Calu3 (cell line): ENCODE measurements around the gene PPP3R1. TPM values are rescaled to one million over a fixed set of nuclear protein-coding genes. Genes with fewer than 3 reads are reported as not detected.

Experiments
- BruUV-seq: library from RNA; stranded (reverse); fragments of 400-500 nt; replicated peaks from 2 replicates; lab custom pipeline; 2021; lab: Mats Ljungman, UMichigan
- CTCF ChIA-PET: fragments of 300-600 bp; sonication (Branson Sonifier 250); formaldehyde crosslinking; loops from one replicate; lab custom pipeline; 2022; ENCODE audit warnings: antibody characterized with exemption; lab: Charles Lee
- DNase-seq: peaks from one replicate; pipeline ENCODE4 v3.0.0; 2022
- H3K27ac Mint-ChIP-seq: one replicate; pipeline ENCODE4 v1.8.0; 2022; ENCODE audit warnings: mixed read lengths; ENCODE audit not compliant: unreplicated experiment
- H3K27me3 Mint-ChIP-seq: one replicate; pipeline ENCODE4 v1.8.0; 2022; ENCODE audit warnings: mixed read lengths; ENCODE audit not compliant: unreplicated experiment
- H3K36me3 Mint-ChIP-seq: one replicate; pipeline ENCODE4 v1.8.0; 2022; ENCODE audit warnings: mild to moderate bottlenecking, moderate library complexity, mixed read lengths; ENCODE audit not compliant: insufficient read depth, unreplicated experiment
- H3K4me1 Mint-ChIP-seq: one replicate; pipeline ENCODE4 v1.8.0; 2022; ENCODE audit warnings: mild to moderate bottlenecking, low read depth, mixed read lengths; ENCODE audit not compliant: unreplicated experiment
- H3K4me3 Mint-ChIP-seq: one replicate; pipeline ENCODE4 v1.8.0; 2022; ENCODE audit warnings: mild to moderate bottlenecking, low read depth, moderate library complexity, mixed read lengths; ENCODE audit not compliant: unreplicated experiment
- H3K9me3 Mint-ChIP-seq: one replicate; pipeline ENCODE4 v1.8.0; 2022; ENCODE audit warnings: low read depth, mixed read lengths; ENCODE audit not compliant: unreplicated experiment
- intact Hi-C: fragments of 100-400 bp; cut with micrococcal nuclease; formaldehyde crosslinking; loops from one replicate; pipeline ENCODE4 v1.10.0; 2022; ENCODE audit not compliant: unreplicated experiment
- total RNA-seq: library from RNA; stranded (reverse); gene quantifications from 2 replicates; pipeline ENCODE4 v1.2.3, GENCODE V29; 2022
- TF ChIP-seq, protein P1 (sequence below): fragments of 200-600 bp; IDR thresholded peaks from one replicate; pipeline ENCODE4 v1.8.0; 2022; ENCODE audit warnings: antibody characterized with exemption; ENCODE audit not compliant: unreplicated experiment

Gene PPP3R1
- total RNA-seq, 1 experiment from 2014 or later = 63.4 TPM

DNA sequence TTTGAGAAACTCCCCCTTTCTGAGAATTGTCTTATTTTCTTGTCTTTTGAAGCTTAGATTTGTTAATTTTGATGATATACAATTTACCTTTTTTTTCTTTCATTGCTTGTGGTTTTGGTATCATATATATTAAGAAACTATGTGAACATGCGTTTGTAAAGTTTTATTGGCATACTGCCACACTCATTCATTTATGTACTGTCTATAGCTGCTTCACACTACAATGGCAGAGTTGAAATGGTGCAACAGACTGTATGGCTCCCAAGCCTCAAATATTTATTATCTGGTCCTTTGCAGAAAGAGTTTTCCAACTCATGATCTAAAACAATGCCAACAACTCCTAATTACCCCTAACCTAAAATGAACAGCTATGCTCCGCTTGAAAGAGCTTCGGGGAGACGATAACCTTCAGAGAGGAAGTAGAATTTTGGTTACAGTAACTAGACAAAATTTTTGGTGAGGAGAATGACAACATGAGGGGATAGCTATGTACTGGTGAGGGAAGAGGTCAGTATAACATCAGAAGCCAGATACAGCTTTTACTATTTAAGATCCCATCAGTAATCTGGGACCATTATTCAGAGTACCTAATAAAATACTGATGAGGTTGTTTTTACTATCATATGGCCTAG, 16.1 kb downstream of the PPP3R1 start:
- no peaks in the 10 kb centered on the region for H3K36me3 Mint-ChIP-seq
- no peak overlapping the region for H3K27ac Mint-ChIP-seq
- TF ChIP-seq, protein P1, sequence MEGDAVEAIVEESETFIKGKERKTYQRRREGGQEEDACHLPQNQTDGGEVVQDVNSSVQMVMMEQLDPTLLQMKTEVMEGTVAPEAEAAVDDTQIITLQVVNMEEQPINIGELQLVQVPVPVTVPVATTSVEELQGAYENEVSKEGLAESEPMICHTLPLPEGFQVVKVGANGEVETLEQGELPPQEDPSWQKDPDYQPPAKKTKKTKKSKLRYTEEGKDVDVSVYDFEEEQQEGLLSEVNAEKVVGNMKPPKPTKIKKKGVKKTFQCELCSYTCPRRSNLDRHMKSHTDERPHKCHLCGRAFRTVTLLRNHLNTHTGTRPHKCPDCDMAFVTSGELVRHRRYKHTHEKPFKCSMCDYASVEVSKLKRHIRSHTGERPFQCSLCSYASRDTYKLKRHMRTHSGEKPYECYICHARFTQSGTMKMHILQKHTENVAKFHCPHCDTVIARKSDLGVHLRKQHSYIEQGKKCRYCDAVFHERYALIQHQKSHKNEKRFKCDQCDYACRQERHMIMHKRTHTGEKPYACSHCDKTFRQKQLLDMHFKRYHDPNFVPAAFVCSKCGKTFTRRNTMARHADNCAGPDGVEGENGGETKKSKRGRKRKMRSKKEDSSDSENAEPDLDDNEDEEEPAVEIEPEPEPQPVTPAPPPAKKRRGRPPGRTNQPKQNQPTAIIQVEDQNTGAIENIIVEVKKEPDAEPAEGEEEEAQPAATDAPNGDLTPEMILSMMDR = no peak
- DNase-seq = no peak
- no peak overlapping the region for H3K4me3 Mint-ChIP-seq
- CTCF ChIA-PET = no interaction called here
- H3K27me3 Mint-ChIP-seq = no peaks in the 10 kb centered on the region
- no peaks in the 10 kb centered on the region for H3K9me3 Mint-ChIP-seq
- intact Hi-C loops = loop anchor here (5.0 kb wide), 1 partner anchor 44 kb away; no protein-coding TSS in a partner anchor
- BruUV-seq = no TSS peak
- H3K4me1 Mint-ChIP-seq = peaks cover 41% of the 10 kb centered on the region

DNA sequence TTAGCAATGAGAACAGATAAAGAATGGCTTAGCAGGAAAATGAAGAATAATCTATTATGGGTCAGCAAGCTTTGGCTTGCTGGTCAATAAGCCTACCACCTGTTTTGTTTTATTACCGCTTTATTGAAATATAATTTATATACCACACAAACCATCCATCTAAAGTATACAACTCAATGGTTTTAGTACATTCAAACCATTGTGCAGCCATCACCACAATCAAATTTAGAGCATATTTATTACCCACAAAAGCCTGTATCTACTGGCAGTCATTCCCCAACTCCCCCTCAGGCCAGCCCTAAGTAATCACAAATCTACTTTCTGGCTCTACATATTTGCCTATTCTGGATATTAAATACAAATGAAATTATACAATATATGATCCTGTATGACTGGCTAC, 17.2 kb downstream of the PPP3R1 start:
- Mint-ChIP-seq H3K36me3 (peaks cover 6% of the 10 kb centered on the region), H3K27ac (no peak overlapping the region), H3K4me1 (peaks cover 43% of the 10 kb centered on the region), H3K27me3 (no peaks in the 10 kb centered on the region), H3K4me3 (no peak overlapping the region), H3K9me3 (no peaks in the 10 kb centered on the region)
- DNase-seq = no peak
- TF ChIP-seq, protein P1 = no peak
- intact Hi-C loops = loop anchor here (5.0 kb wide), 1 partner anchor 43 kb away; no protein-coding TSS in a partner anchor
- CTCF ChIA-PET = no interaction called here
- BruUV-seq = no TSS peak

DNA sequence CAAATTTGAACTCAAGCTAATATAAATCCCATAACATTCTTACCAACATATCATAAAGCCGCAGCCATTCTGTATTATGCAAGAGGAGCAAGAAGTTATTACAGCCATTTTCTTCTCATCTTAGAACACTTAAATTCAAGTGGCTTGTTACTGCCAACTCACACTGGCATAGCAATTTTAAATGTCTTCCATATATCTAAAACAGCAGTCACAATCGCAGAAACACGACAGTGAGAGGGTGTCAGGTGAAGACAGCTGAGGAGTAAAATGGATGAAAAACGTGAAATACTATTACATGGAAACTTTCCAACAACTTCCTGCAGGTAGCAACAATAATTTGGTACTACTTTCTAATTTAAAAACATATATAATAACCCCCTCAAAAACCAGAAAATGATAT, 17.9 kb downstream of the PPP3R1 start:
- Mint-ChIP-seq H3K36me3 (peaks cover 6% of the 10 kb centered on the region), H3K4me1 (peaks cover 41% of the 10 kb centered on the region), H3K9me3 (no peaks in the 10 kb centered on the region), H3K27ac (no peak overlapping the region), H3K27me3 (no peaks in the 10 kb centered on the region), H3K4me3 (no peak overlapping the region)
- TF ChIP-seq, protein P1 = no peak
- CTCF ChIA-PET = interaction anchor here (0.6 kb wide), 1 partner anchor 19 kb away, joined by 3 read pairs; no protein-coding TSS in a partner anchor
- DNase-seq = no peak
- intact Hi-C loops = no loop called here
- no TSS peak for BruUV-seq

DNA sequence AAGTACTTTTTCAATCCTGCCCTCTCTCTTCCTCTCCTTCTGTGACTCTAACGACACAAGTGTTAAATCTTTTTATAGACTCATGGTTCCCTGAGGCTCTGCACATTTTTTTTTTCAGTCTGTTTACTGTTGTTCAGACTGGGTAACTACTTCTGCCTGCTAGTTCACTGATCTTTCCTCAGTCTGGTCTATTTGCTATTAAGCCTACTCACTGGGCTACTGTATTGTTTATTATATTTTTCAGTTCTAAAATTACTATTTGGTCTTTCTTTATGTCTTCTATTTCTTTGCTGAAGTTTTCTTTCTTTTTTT, 21.3 kb downstream of the PPP3R1 start:
- H3K4me3 Mint-ChIP-seq = no peak overlapping the region
- CTCF ChIA-PET = interaction anchor here (0.7 kb wide), 1 partner anchor 9 kb away, joined by 3 read pairs; no protein-coding TSS in a partner anchor
- no TSS peak for BruUV-seq
- H3K4me1 Mint-ChIP-seq = peaks cover 26% of the 10 kb centered on the region
- TF ChIP-seq, protein P1 = no peak
- peak overlapping the region; percentile 18 for H3K27ac Mint-ChIP-seq
- H3K9me3 Mint-ChIP-seq = no peaks in the 10 kb centered on the region
- H3K36me3 Mint-ChIP-seq = peaks cover 6% of the 10 kb centered on the region
- no peak for DNase-seq
- no peaks in the 10 kb centered on the region for H3K27me3 Mint-ChIP-seq
- intact Hi-C loops = no loop called here
